ENCODE results near the gene LKAAEAR1. TPM values are rescaled to one million over a fixed set of nuclear protein-coding genes. Genes with fewer than 3 reads are reported as not detected.

LKAAEAR1 gene
- total and polyA plus RNA-seq, 2 experiments from 2014 or later: 1.2 TPM; not detected in 1

DNA sequence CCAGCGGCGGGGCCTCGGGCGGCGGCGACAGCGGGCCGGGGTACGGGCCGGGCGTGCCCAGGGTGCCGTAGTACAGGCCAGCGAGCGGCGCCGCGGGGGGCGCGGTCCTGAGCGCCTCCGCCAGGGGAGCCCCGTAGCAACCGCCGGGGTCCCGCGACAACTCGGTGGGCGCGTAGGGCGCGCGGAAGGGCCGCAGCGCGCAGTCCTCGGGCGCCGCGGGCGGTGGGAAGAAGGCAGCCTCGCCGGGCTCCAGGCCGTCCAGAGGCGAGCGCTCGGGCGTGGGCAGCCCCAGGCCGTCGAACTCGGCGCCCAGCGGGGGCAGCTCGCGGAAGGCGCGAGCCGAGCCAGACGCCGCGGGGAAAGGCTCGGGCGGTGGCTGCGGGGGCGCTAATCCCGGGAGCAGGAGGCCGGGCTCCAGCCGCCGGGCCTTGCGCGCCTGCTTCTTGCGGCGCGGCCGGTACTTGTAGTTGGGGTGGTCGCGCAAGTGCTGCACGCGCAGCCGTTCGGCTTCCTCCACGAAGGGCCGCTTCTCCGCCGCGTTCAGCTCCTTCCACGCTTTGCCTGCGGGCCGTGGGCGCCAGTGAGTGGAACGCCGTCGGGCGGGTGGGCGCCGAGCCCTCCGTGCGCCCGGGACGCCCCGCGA is 35.7 kb downstream of the LKAAEAR1 start:
- H2AFZ ChIP-seq: no peak overlapping the region
- 6% methylated on average over 34 of the region's 101 CpGs for WGBS (ENCODE audit: low lambda C conversion rate, missing lambda C conversion rate)

GRCh38 chr20:64047968-64048401 is 36.2 kb downstream of the LKAAEAR1 start:
- no peak overlapping the region for H2AFZ ChIP-seq
- no peak for DNase-seq (ENCODE audit: low spot score)
- H3K27me3 ChIP-seq: peaks cover 50% of the 10 kb centered on the region
- no peaks in the 10 kb centered on the region for H3K79me2 ChIP-seq
- H3K4me2 ChIP-seq: peak overlapping the region; percentile 77
- H3K36me3 ChIP-seq (replicated peaks; ENCODE audit: insufficient read depth, low read depth): no peaks in the 10 kb centered on the region
- TF ChIP-seq EZH2 (IDR thresholded peaks at IDR 0.05; ENCODE audit: borderline replicate concordance) (peak; percentile 84), CTCF (IDR thresholded peaks at IDR 0.05; ENCODE audit: poor library complexity) (no peak)
- H3K9me3 ChIP-seq (ENCODE audit: low read depth): no peaks in the 10 kb centered on the region
- 10% methylated on average over 48 of the region's 49 CpGs for WGBS (ENCODE audit: low lambda C conversion rate, missing lambda C conversion rate)
- H3K27ac ChIP-seq: no peak overlapping the region
- H3K9me2 ChIP-seq (replicated peaks; ENCODE audit: insufficient read depth): no peaks in the 10 kb centered on the region
- no peak overlapping the region for H3K4me3 ChIP-seq
- H3K4me1 ChIP-seq (ENCODE audit: insufficient read depth): peaks cover 11% of the 10 kb centered on the region
- H4K20me1 ChIP-seq (ENCODE audit: insufficient read depth, poor library complexity, severe bottlenecking): no peaks in the 10 kb centered on the region

More for the DNA sequence above, 35.7 kb downstream of the LKAAEAR1 start:
- Histone ChIP-seq H3K9me3 (ENCODE audit: low read depth) (no peaks in the 10 kb centered on the region), H3K79me2 (no peaks in the 10 kb centered on the region), H3K4me3 (no peak overlapping the region), H3K9me2 (replicated peaks; ENCODE audit: insufficient read depth) (no peaks in the 10 kb centered on the region), H3K27me3 (peaks cover 47% of the 10 kb centered on the region), H3K4me2 (peak overlapping the region; percentile 77), H3K36me3 (replicated peaks; ENCODE audit: insufficient read depth, low read depth) (no peaks in the 10 kb centered on the region), H4K20me1 (ENCODE audit: insufficient read depth, poor library complexity, severe bottlenecking) (no peaks in the 10 kb centered on the region), H3K4me1 (ENCODE audit: insufficient read depth) (peaks cover 11% of the 10 kb centered on the region), H3K27ac (no peak overlapping the region)
- TF ChIP-seq EZH2 (IDR thresholded peaks at IDR 0.05; ENCODE audit: borderline replicate concordance) (no peak), EZH2phosphoT487 (IDR thresholded peaks at IDR 0.05; ENCODE audit: low read depth, severe bottlenecking, unreplicated experiment) (peak; percentile 50)
- DNase-seq (ENCODE audit: low spot score): no peak

GRCh38 chr20:64047046-64047389 is 37.2 kb downstream of the LKAAEAR1 start:
- no peak overlapping the region for H3K4me2 ChIP-seq
- H3K79me2 ChIP-seq: no peaks in the 10 kb centered on the region
- H3K36me3 ChIP-seq (replicated peaks; ENCODE audit: insufficient read depth, low read depth): no peaks in the 10 kb centered on the region
- TF ChIP-seq CTCF (IDR thresholded peaks at IDR 0.05; ENCODE audit: poor library complexity) (no peak), EZH2 (IDR thresholded peaks at IDR 0.05; ENCODE audit: borderline replicate concordance) (no peak), EZH2phosphoT487 (IDR thresholded peaks at IDR 0.05; ENCODE audit: low read depth, severe bottlenecking, unreplicated experiment) (no peak)
- no peak overlapping the region for H3K27ac ChIP-seq
- H3K4me1 ChIP-seq (ENCODE audit: insufficient read depth): peaks cover 16% of the 10 kb centered on the region
- H3K9me2 ChIP-seq (replicated peaks; ENCODE audit: insufficient read depth): no peaks in the 10 kb centered on the region
- H3K4me3 ChIP-seq: no peak overlapping the region
- no peaks in the 10 kb centered on the region for H4K20me1 ChIP-seq (ENCODE audit: insufficient read depth, poor library complexity, severe bottlenecking)
- H3K9me3 ChIP-seq (ENCODE audit: low read depth): no peaks in the 10 kb centered on the region
- no peak overlapping the region for H2AFZ ChIP-seq
- peaks cover 54% of the 10 kb centered on the region for H3K27me3 ChIP-seq
- DNase-seq (ENCODE audit: low spot score): no peak
- WGBS (ENCODE audit: low lambda C conversion rate, missing lambda C conversion rate): 87% methylated on average over 6 of the region's 8 CpGs

- Histone ChIP-seq H3K9me2 (replicated peaks; ENCODE audit: insufficient read depth) (no peaks in the 10 kb centered on the region), H3K27ac (no peak overlapping the region), H3K36me3 (replicated peaks; ENCODE audit: insufficient read depth, low read depth) (no peaks in the 10 kb centered on the region), H2AFZ (no peak overlapping the region), H3K27me3 (peaks cover 61% of the 10 kb centered on the region), H3K9me3 (ENCODE audit: low read depth) (no peaks in the 10 kb centered on the region), H3K4me3 (no peak overlapping the region), H3K4me1 (ENCODE audit: insufficient read depth) (peaks cover 25% of the 10 kb centered on the region), H4K20me1 (ENCODE audit: insufficient read depth, poor library complexity, severe bottlenecking) (no peaks in the 10 kb centered on the region), H3K79me2 (no peaks in the 10 kb centered on the region), H3K4me2 (no peak overlapping the region)
- WGBS (ENCODE audit: low lambda C conversion rate, missing lambda C conversion rate): 77% methylated on average over 11 of the region's 11 CpGs
- TF ChIP-seq EZH2phosphoT487 (IDR thresholded peaks at IDR 0.05; ENCODE audit: low read depth, severe bottlenecking, unreplicated experiment) (no peak), EZH2 (IDR thresholded peaks at IDR 0.05; ENCODE audit: borderline replicate concordance) (no peak), CTCF (IDR thresholded peaks at IDR 0.05; ENCODE audit: poor library complexity) (no peak)
- no peak for DNase-seq (ENCODE audit: low spot score)
These were observed 38.7 kb downstream of the LKAAEAR1 start for GRCh38 chr20:64045346-64046011.

Measured in hepatocyte (in vitro differentiated cells).